ENCODE results near the gene ETS2.

ETS2 gene

GRCh38 chr21:38790961-38791360 is 14.8 kb upstream of the ETS2 start:
- Histone ChIP-seq H3K4me1 (ENCODE audit: insufficient read depth, poor library complexity, severe bottlenecking) (peaks cover 16% of the 10 kb centered on the region), H3K4me3 (ENCODE audit: severe bottlenecking) (no peak overlapping the region), H3K27me3 (ENCODE audit: insufficient read depth, poor library complexity, severe bottlenecking) (no peaks in the 10 kb centered on the region), H3K27ac (ENCODE audit: poor library complexity, severe bottlenecking) (no peak overlapping the region), H3K36me3 (ENCODE audit: low read depth) (no peaks in the 10 kb centered on the region), H3K9me3 (ENCODE audit: severe bottlenecking) (no peaks in the 10 kb centered on the region)
- ATAC-seq (ENCODE audit: low read depth) = no peak
- DNase-seq (ENCODE audit: low spot score) = no peak
- TF ChIP-seq CTCF (IDR thresholded peaks at IDR 0.05; ENCODE audit: poor library complexity, severe bottlenecking) = no peak

- H3K4me3 ChIP-seq (ENCODE audit: severe bottlenecking) = no peak overlapping the region
- H3K9me3 ChIP-seq (ENCODE audit: severe bottlenecking) = no peaks in the 10 kb centered on the region
- H3K27ac ChIP-seq (ENCODE audit: poor library complexity, severe bottlenecking) = no peak overlapping the region
- ATAC-seq (ENCODE audit: low read depth) = no peak
- no peak for DNase-seq (ENCODE audit: low spot score)
- no peaks in the 10 kb centered on the region for H3K27me3 ChIP-seq (ENCODE audit: insufficient read depth, poor library complexity, severe bottlenecking)
- H3K4me1 ChIP-seq (ENCODE audit: insufficient read depth, poor library complexity, severe bottlenecking) = peaks cover 27% of the 10 kb centered on the region
- TF ChIP-seq CTCF (IDR thresholded peaks at IDR 0.05; ENCODE audit: poor library complexity, severe bottlenecking) = no peak
- no peaks in the 10 kb centered on the region for H3K36me3 ChIP-seq (ENCODE audit: low read depth)
These were observed 12.9 kb upstream of the ETS2 start for GRCh38 chr21:38792676-38793459.

GRCh38 chr21:38793926-38794713 is 11.6 kb upstream of the ETS2 start:
- ATAC-seq (ENCODE audit: low read depth) (no peak), DNase-seq (ENCODE audit: low spot score) (no peak)
- TF ChIP-seq CTCF (IDR thresholded peaks at IDR 0.05; ENCODE audit: poor library complexity, severe bottlenecking) = no peak
- peaks cover 30% of the 10 kb centered on the region for H3K4me1 ChIP-seq (ENCODE audit: insufficient read depth, poor library complexity, severe bottlenecking)
- H3K27me3 ChIP-seq (ENCODE audit: insufficient read depth, poor library complexity, severe bottlenecking) = no peaks in the 10 kb centered on the region
- no peaks in the 10 kb centered on the region for H3K36me3 ChIP-seq (ENCODE audit: low read depth)
- no peak overlapping the region for H3K27ac ChIP-seq (ENCODE audit: poor library complexity, severe bottlenecking)
- no peaks in the 10 kb centered on the region for H3K9me3 ChIP-seq (ENCODE audit: severe bottlenecking)
- no peak overlapping the region for H3K4me3 ChIP-seq (ENCODE audit: severe bottlenecking)

GRCh38 chr21:38794978-38795377 is 10.8 kb upstream of the ETS2 start:
- Histone ChIP-seq H3K27ac (ENCODE audit: poor library complexity, severe bottlenecking) (no peak overlapping the region), H3K9me3 (ENCODE audit: severe bottlenecking) (no peaks in the 10 kb centered on the region), H3K4me3 (ENCODE audit: severe bottlenecking) (no peak overlapping the region), H3K4me1 (ENCODE audit: insufficient read depth, poor library complexity, severe bottlenecking) (peaks cover 37% of the 10 kb centered on the region), H3K36me3 (ENCODE audit: low read depth) (no peaks in the 10 kb centered on the region), H3K27me3 (ENCODE audit: insufficient read depth, poor library complexity, severe bottlenecking) (no peaks in the 10 kb centered on the region)
- TF ChIP-seq CTCF (IDR thresholded peaks at IDR 0.05; ENCODE audit: poor library complexity, severe bottlenecking) = no peak
- ATAC-seq (ENCODE audit: low read depth) (no peak), DNase-seq (ENCODE audit: low spot score) (no peak)
